HK-2 (cell line): ENCODE results near the gene RAPGEF4.

Experiments used
- DNase-seq: peaks from one replicate; pipeline ENCODE4 v3.0.0-alpha.2; 2018; ENCODE audit not compliant: unreplicated experiment

The RAPGEF4 gene

DNA sequence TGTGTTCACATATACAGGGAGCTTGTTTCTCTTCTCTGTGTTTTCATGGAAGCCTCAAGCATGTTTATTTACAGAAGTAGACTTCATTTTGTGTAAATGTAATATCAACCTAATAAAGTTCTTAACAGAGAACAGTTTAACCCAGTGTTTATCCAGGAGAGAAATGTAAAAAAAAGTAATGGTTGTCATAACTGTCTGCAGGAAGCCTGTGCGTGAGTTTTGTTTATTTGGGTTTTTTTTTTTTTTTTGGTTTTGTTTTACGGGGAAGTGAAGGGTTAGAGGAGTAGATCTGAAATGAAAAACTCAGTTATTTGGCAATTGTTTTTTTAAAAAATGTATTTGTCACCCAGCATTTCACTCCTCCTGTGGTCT is 124.7 kb downstream of the RAPGEF4 start:
- DNase-seq: no peak

- no peak for DNase-seq
Measured at GRCh38 chr2:172861098-172861497, 125.5 kb downstream of the RAPGEF4 start.

GRCh38 chr2:172861656-172862476 is 126.2 kb downstream of the RAPGEF4 start:
- no peak for DNase-seq

GRCh38 chr2:172863341-172863740 is 127.7 kb downstream of the RAPGEF4 start:
- no peak for DNase-seq

- peak; percentile 22 for DNase-seq
Measured at GRCh38 chr2:172864182-172864581, 128.5 kb downstream of the RAPGEF4 start.

DNA sequence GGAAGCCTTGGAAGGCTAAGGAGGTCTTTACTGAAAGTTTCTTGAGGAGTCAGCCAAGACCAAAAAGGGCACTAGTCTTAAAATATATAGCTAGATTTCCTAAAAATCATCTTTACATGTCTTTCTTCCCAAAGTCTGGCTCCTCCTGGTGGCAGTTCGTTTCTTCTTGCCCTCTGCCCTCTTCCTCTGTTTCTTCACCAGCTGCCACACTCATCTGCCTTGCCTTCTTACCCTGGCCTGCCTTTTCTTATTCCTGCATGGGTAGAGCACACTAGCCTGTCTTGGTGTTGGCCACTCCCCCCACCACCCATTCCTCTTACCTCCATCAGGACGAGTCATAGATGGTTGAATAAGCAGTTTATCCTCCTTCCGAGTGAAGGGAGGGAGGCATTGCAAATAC is 129.8 kb downstream of the RAPGEF4 start:
- DNase-seq: no peak

GRCh38 chr2:172869861-172870260 is 134.2 kb downstream of the RAPGEF4 start:
- no peak for DNase-seq

GRCh38 chr2:172870396-172870795 is 134.8 kb downstream of the RAPGEF4 start:
- DNase-seq: no peak

DNA sequence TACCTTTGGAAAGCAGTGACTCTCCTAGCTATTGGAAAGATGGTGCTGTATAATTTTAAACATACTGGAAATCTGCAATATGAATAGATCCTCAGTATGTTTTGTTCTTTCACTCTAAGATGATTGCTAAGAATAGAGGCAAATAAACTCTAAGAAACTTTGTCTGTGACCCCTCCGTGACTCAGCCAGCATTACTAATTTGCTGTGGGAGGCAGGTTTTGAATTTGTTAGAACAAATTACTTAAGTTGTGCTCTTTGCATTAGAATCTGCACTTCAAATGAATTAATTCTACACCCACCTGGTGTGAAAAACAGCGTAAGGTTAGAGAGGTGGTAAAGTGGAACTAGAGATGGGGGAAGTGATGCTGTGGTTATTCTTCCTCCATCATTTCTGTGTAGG is 142.2 kb downstream of the RAPGEF4 start:
- no peak for DNase-seq

DNA sequence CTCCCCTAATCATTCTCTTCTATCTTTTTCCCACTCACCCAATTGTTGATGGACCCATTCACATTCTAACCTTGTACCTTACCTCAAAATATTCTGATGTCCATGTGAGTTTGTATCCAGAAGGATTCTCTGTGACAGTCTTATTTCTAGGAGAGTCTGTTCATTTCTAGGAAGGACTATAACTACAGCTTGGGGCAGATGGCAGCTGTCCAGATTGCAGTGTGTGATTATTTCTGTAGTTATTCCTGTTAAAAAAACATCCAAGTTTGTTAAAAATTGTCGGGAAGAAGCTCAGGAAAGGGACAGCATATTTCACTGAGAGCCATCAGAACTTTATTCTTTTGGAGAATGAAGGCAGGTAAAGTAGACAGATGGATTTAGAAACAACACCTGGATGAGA is 142.6 kb downstream of the RAPGEF4 start:
- no peak for DNase-seq

GRCh38 chr2:172884336-172884735 is 148.7 kb downstream of the RAPGEF4 start:
- DNase-seq: no peak

DNA sequence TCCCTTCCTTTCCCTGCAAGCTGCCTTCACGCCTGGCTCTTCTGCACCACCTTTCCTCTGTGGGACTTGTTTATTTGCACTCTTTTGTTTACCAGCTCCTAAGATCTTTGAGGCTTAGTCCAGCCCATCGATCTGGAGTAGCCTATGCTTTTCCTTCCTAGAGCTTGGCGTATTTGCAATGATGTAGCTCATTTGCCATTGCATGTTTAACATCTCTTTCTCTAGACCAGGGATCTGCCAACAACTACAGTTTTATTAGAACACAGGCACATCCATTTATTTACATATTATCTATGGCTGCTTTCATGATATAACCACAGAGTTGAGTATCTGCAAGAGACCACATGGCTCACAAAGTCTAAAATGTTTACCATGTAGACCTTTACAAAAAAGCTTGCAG is 150.4 kb downstream of the RAPGEF4 start:
- DNase-seq: no peak

GRCh38 chr2:172887280-172887679 is 151.6 kb downstream of the RAPGEF4 start:
- no peak for DNase-seq

DNA sequence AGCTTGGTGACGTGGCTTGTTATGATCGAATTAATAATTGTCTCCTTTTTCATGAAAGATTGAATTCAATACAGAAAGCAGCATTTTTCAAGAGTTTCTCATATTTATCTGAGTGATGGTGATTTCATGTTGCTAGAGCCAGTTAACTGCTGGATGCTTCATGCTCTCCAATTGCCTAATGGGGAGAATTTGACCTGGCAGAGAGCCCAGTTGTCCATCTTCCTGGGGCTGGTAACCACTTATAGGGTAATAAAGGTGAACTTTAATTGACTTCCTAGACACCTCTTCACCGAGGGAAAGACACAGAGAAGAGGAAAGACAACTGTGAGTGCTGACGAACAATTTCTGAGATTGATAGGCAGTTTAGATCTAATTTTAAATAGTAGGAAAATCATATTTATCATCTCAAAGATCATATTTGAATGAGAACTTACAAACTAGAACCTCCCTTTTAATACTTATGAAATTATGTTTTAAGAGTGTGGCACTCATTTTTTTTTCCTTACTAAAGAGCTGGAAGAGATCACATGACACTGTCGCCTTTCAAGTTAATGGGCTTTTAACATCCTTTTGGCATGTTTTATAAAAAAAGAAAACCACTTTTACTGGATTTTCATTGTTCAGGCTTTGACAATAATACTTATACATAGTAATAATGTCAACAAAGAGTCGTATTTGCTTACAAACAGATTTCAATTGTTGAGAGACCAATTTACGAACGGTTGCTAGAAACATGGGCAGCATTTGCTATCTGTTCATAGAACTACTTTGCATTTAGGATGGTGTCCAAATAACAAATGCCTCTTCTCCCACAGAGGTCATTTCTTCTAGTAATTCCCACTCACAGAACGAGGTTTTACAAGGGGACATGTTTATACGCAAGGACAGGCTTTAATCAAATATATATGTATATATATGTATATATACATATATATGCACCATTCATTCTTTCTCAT is 153.3 kb downstream of the RAPGEF4 start:
- DNase-seq: no peak

DNA sequence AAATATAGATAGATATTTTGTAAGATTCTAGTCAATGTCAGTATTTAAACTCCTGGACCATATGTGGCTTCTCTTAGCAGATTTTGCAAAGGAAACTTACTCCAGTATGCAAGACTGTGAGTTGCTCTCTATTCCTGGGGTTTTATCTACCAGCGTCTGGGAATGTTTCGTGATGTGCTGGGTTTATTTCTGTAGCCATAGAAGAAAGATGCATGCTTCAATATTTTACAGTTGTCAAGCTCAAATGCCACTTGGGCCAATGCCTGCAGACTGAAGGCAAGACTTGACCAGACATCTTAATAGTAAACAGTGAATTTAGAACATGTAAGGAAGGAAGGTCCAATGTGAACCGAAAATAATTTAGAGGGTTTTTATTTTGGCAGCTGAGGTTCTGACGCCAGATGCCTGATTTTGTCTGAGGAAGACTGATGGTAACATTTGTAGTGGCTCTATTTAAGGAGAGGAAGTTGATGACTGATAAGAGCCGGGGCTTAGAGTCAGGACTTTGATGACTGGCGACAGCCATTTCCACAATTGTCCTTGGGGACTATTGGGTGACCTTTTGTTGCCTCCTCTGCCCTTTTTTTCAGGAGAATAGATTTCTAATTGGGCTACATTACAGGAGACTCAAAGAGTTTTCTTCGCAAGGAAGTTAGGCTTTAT is 154.3 kb downstream of the RAPGEF4 start:
- no peak for DNase-seq

GRCh38 chr2:172893111-172893510 is 157.5 kb downstream of the RAPGEF4 start:
- DNase-seq: no peak

DNA sequence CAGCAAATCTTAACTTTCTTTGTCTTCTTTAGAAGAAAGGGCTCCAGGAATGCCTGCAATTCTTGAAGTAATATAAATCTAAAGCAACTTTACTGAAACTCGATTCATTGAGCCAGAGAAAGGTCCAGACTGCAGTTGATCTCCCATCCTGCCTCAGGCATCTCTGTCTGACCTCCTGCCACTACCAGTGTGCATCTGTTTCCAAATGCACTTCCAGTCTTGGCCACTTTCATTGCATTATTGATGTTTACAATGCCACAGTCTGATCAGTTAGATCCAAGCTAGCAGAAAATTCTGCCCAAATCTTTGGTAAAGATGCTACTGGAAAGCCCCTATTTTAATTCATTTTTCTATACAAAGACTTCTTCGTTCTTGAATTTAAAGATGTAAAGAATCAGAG is 158.0 kb downstream of the RAPGEF4 start:
- DNase-seq: no peak

DNA sequence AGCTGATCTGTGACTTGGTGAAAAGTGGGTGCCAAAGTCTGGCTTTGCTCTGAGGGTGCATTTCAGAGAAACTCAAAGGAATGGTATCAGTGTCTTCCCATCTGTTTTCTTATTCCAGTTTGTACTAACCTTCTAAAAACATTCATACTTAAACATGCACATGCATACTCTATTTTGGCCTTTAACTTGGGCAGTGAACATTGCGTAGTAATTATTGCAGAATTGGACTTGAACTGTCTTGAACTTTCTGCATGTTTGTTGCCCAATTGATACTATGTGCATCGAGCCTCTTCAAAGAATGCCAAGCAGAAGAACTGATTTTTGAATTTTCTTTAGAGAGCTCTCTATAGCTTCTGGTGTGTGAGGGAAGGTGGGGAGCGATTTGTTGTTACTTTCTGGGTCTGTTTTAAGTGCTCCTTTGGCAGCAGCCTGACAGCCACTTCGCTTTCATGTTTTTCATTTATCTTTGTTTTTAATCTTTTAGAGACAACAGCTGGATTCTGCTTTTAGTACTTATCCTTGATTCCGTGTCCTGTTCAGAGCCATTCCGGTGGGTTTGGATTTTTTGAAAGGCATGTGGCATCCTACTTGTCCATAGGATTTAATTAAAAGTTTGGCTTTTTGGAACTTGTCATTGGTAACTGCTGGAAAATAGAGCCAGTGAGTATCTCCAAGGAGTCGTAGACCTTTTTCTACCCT is 159.2 kb downstream of the RAPGEF4 start:
- no peak for DNase-seq

DNA sequence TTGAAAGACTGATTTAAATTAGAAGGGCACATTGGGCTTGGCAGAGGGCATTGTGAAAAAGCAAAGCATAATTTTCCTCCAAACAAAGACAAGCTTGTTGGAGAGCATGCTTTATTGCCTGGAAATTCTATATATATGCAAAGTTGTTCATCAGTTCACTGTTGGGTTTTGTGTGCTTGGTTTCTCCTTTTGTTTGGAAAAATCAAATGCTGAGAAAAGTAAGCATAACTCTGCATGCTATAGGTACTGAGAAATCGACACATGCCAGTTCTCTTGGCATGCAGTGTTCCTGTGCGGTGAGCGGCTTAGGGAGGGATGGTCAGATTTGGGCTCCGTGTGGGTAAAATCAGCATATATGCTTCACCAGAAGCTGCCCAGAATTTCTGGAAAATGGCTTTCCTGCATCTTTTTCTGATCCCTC is 161.0 kb downstream of the RAPGEF4 start:
- DNase-seq: no peak

DNA sequence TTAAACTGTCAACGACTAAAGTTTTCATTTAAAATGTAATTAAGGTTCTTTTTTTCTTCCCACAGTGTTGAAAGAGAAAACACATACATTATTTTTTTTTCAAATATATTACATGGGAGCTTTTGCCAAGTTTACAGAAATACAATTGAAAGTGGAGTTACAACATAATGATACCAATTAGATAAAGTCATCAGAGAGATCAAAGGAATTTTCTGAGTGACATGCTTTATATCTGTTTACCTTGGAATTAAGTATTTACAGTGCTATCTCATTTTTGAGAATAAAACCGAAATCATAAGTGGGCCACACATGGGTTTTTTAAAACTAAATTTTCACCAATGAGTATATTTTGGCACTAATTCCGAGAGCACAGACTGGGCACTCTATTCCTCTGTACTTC is 165.2 kb downstream of the RAPGEF4 start:
- no peak for DNase-seq

DNA sequence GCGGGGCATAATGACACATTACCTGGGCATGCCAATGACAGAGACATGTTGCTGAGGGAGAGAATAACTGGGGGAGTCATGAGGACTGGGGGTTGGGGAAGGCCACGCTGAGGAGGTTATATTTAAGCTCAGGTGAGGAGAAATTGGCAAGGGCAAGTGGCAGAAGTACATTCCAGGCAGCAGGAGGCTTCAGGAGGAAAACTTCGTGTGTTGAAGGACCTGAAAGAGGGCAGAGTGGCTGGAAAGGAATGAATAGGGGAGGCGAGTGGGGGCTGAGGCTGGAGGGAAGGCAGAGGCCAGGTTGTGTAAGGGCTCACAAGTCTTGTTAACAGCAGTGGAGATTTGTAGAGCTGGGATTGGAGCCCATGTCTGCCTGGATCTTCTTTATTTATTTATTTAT is 166.3 kb downstream of the RAPGEF4 start:
- DNase-seq: no peak

DNA sequence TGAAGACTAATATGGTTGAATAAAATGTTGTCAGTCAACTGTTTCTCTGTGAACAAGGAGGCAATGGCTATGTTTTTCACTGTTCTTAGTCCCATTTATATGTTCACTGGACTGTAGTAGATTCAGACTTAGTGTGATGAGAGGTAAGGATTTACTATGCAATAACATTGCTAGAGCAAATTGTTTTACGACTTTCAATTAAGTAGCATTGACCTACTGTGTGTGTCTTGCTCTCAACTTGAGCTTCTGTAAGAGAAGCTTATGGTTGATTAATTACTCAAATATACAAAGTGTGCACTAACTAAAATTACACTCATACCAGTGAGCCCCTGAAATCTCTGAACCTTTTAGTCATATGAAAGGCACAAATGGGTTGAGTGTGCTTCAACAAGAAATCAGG is 168.6 kb downstream of the RAPGEF4 start:
- no peak for DNase-seq
